Endothelial cell of umbilical vein (primary cell): ENCODE data around the gene SYK. TPM values are rescaled to one million over a fixed set of nuclear protein-coding genes. Genes with fewer than 3 reads are reported as not detected.

Experiments
- BruUV-seq: library from RNA; stranded (reverse); fragments of 400-500 nt; replicated peaks from 2 replicates; lab custom pipeline; 2021; lab: Mats Ljungman, UMichigan
- CTCF ChIA-PET: fragments of 300-600, 350-600 bp; sonication (Branson Sonifier 250); formaldehyde crosslinking; loops from one replicate; lab custom pipeline; 2021; ENCODE audit warnings: antibody characterized with exemption, inconsistent platforms; lab: Charles Lee
- POLR2A ChIA-PET: fragments of 300-600, 350-600 bp; sonication (Branson Sonifier 250); formaldehyde crosslinking; loops from one replicate; lab custom pipeline; 2021; ENCODE audit warnings: antibody characterized with exemption, inconsistent platforms; lab: Charles Lee
- DNase-seq: peaks from one replicate; pipeline ENCODE4 v3.0.0-alpha.2; 2011; ENCODE audit warnings: low read depth, low spot score
- FAIRE-seq: peaks from 2 replicates; lab custom pipeline; 2011; peaks lifted over from hg19 to GRCh38; lab: Jason Lieb, UNC
- H2AFZ ChIP-seq: 2 replicates; pipeline ENCODE4 v1.6.0; 2012; ENCODE audit warnings: low read depth, low read length, control low read depth, inconsistent platforms
- H3K27ac ChIP-seq: 2 replicates; pipeline ENCODE4 v1.5.1; 2011; ENCODE audit warnings: low read depth, mild to moderate bottlenecking, control low read depth, low read length, moderate library complexity; ENCODE audit not compliant: insufficient read depth
- H3K27me3 ChIP-seq, 2 experiments: 2 replicates each; pipeline versions ENCODE4 v1.6.0 to v1.6.1; 2011; ENCODE audit warnings: low read length in 2 of 2, mixed read lengths in 1 of 2; ENCODE audit not compliant: control insufficient read depth in 2 of 2, insufficient read depth in 2 of 2
- H3K36me3 ChIP-seq, 2 experiments: 2 replicates in 1 of 2; 3 replicates in 1 of 2; pipeline ENCODE4 v1.5.1; 2011; ENCODE audit warnings: low read length in 2 of 2, mild to moderate bottlenecking in 1 of 2, moderate library complexity in 1 of 2; ENCODE audit not compliant: control insufficient read depth in 2 of 2, insufficient read depth in 2 of 2; ENCODE audit errors: extremely low read depth in 1 of 2
- H3K4me1 ChIP-seq: 3 replicates; pipeline ENCODE4 v1.5.1; 2011; ENCODE audit warnings: mild to moderate bottlenecking, low read length; ENCODE audit not compliant: control insufficient read depth, insufficient read depth; ENCODE audit errors: extremely low read depth
- H3K4me2 ChIP-seq: 2 replicates; pipeline ENCODE4 v1.6.1; 2011; ENCODE audit warnings: low read length, control low read depth, mixed read lengths; ENCODE audit not compliant: insufficient read depth
- H3K4me3 ChIP-seq, 3 experiments: fragments of 200-600 bp in 1 of 3; sonication (generic), shearing (Covaris generic) in 1 of 3; replicated peaks in 1 of 3; 2 replicates each; pipeline ENCODE4 v1.5.1; 2011 to 2016; ENCODE audit warnings: control low read depth in 3 of 3, low read length in 3 of 3, mild to moderate bottlenecking in 2 of 3, inconsistent platforms in 1 of 3, low read depth in 1 of 3, moderate library complexity in 1 of 3; ENCODE audit not compliant: insufficient read depth in 1 of 3
- H3K79me2 ChIP-seq: 2 replicates; pipeline ENCODE4 v1.6.0; 2012; ENCODE audit warnings: low read length, inconsistent platforms; ENCODE audit not compliant: control insufficient read depth, insufficient read depth
- H3K9ac ChIP-seq: replicated peaks from 2 replicates; pipeline ENCODE3; 2011; ENCODE audit warnings: low read length, control low read depth; ENCODE audit not compliant: insufficient read depth; ENCODE audit errors: extremely low read depth
- H3K9me1 ChIP-seq: replicated peaks from 3 replicates; pipeline ENCODE4 v1.6.0; 2011; ENCODE audit warnings: mild to moderate bottlenecking, low read length; ENCODE audit not compliant: control insufficient read depth, insufficient read depth; ENCODE audit errors: extremely low read depth
- H3K9me3 ChIP-seq: replicated peaks from 2 replicates; pipeline ENCODE4 v1.5.1; 2012; ENCODE audit warnings: low read length, inconsistent platforms; ENCODE audit not compliant: control insufficient read depth, insufficient read depth
- H4K20me1 ChIP-seq: replicated peaks from 2 replicates; pipeline ENCODE3; 2011; ENCODE audit warnings: mild to moderate bottlenecking, low read length; ENCODE audit not compliant: control insufficient read depth, insufficient read depth; ENCODE audit errors: extremely low read depth
- EZH2 ChIP-seq: IDR thresholded peaks from 2 replicates; pipeline ENCODE4 v1.6.1; 2012; ENCODE audit warnings: borderline replicate concordance, low read depth, mild to moderate bottlenecking, moderate library complexity, low read length, inconsistent platforms; ENCODE audit not compliant: severe bottlenecking
- FOS ChIP-seq: IDR thresholded peaks from 2 replicates; pipeline ENCODE4 v1.6.1; 2011; ENCODE audit warnings: mild to moderate bottlenecking, low read length, moderate library complexity, borderline replicate concordance; ENCODE audit not compliant: insufficient read depth
- GATA2 ChIP-seq: IDR thresholded peaks from 2 replicates; pipeline ENCODE4 v1.7.0; 2011; ENCODE audit warnings: low read depth, mild to moderate bottlenecking, moderate library complexity, mixed read lengths, low read length; ENCODE audit not compliant: insufficient read length, insufficient read depth
- JUN ChIP-seq: IDR thresholded peaks from 2 replicates; pipeline ENCODE4 v1.6.1; 2011; ENCODE audit warnings: borderline replicate concordance, low read depth; ENCODE audit not compliant: insufficient read length, insufficient read depth
- MYC ChIP-seq: IDR thresholded peaks from one replicate; pipeline ENCODE4 v1.6.1; 2011; ENCODE audit warnings: mild to moderate bottlenecking, low read depth, low read length
- POLR2A ChIP-seq: IDR thresholded peaks from 2 replicates; pipeline ENCODE4 v1.6.1; 2012; ENCODE audit warnings: low read depth, mild to moderate bottlenecking, control low read depth, low read length
- POLR2AphosphoS5 ChIP-seq: IDR thresholded peaks from 2 replicates; pipeline ENCODE4 v1.6.1; 2012; ENCODE audit warnings: low read depth, mild to moderate bottlenecking, control low read depth, low read length, moderate library complexity; ENCODE audit not compliant: insufficient read depth
- dilution Hi-C: fragments of 300-500 bp; cut with MboI; formaldehyde crosslinking; loops from one replicate; pipeline ENCODE4 v1.15.0; 2019; ENCODE audit warnings: low sequenced_read_pairs; ENCODE audit not compliant: extremely low pct_ligation_motif_present
- intact Hi-C: fragments of 100-400 bp; cut with micrococcal nuclease; formaldehyde crosslinking; loops from one replicate; pipeline ENCODE4 v1.10.0; 2022
- polyA plus RNA-seq, 4 experiments: library from polyadenylated mRNA; depleted of rRNA in 3 of 4; stranded (reverse) in 3 of 4; unstranded in 1 of 4; fragments of >200 nt; gene quantifications; 2 replicates each; pipeline versions ENCODE4 v1.2.1 to v1.2.3, GENCODE V29; 2011 to 2012; ENCODE audit warnings: missing spikeins in 1 of 4
- total RNA-seq: library from RNA; stranded (reverse); gene quantifications from 2 replicates; pipeline ENCODE4 v1.2.3, GENCODE V29; 2021
- TF ChIP-seq, protein P1 (sequence below), 2 donors: IDR thresholded peaks; 1 replicate in 1 of 2; 2 replicates in 1 of 2; pipeline ENCODE4 v1.5.1; 2011; ENCODE audit warnings: low read length in 2 of 2, mild to moderate bottlenecking in 2 of 2, moderate library complexity in 2 of 2, control low read depth in 1 of 2, inconsistent platforms in 1 of 2, low read depth in 1 of 2; ENCODE audit not compliant: insufficient read depth in 1 of 2; ENCODE audit errors: extremely low read depth in 1 of 2
- TF ChIP-seq, protein P2 (sequence below): IDR thresholded peaks from 2 replicates; pipeline ENCODE4 v1.6.1; 2011; ENCODE audit not compliant: insufficient read depth, insufficient read length

Gene SYK
- total and polyA plus RNA-seq, 2 donors (not counting 3 experiments of a cell fraction or from before 2014, with no cell fraction given) = not detected

DNA sequence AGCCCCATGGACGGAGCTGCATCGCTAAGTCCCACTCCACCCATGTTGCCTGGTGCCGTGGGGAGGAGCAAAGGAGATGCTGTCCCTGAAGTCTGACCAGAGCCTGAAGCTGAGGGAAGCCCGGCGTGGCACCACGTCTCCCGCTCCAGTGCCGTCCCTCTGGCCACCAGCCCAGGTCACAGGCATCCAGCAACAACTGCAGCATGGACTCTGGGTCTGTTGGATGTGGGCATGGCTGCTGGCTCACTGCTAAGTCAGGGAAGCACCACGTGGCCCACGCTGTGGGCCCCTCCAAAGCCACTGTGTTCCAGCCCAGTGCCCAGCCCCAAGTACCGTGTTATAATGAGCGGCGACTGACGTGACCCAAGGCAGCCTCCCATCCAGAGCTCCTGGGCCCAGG, 112.6 kb downstream of the SYK start:
- ChIA-PET POLR2A (no interaction called here), CTCF (interaction anchor here (0.6 to 7.5 kb wide), 74 partner anchors 8 to 1336 kb away, joined by 3 to 187 read pairs (median 5); partner anchors contain the start of genes NFIL3 and ROR2)
- no peaks in the 10 kb centered on the region for H3K9me3 ChIP-seq
- peaks cover 0 to 1% of the 10 kb centered on the region in 2 experiments for H3K27me3 ChIP-seq
- no peak overlapping the region for H3K9ac ChIP-seq
- no peaks in the 10 kb centered on the region for H3K4me1 ChIP-seq
- H3K36me3 ChIP-seq = no peaks in the 10 kb centered on the region
- no peak overlapping the region for H2AFZ ChIP-seq
- H3K79me2 ChIP-seq = no peaks in the 10 kb centered on the region
- H3K27ac ChIP-seq = no peak overlapping the region
- BruUV-seq = no TSS peak
- H3K9me1 ChIP-seq = no peaks in the 10 kb centered on the region
- TF ChIP-seq EZH2 (no peak), FOS (no peak), POLR2A (no peak), POLR2AphosphoS5 (no peak), GATA2 (no peak), MYC (no peak), JUN (no peak)
- TF ChIP-seq, protein P1, sequence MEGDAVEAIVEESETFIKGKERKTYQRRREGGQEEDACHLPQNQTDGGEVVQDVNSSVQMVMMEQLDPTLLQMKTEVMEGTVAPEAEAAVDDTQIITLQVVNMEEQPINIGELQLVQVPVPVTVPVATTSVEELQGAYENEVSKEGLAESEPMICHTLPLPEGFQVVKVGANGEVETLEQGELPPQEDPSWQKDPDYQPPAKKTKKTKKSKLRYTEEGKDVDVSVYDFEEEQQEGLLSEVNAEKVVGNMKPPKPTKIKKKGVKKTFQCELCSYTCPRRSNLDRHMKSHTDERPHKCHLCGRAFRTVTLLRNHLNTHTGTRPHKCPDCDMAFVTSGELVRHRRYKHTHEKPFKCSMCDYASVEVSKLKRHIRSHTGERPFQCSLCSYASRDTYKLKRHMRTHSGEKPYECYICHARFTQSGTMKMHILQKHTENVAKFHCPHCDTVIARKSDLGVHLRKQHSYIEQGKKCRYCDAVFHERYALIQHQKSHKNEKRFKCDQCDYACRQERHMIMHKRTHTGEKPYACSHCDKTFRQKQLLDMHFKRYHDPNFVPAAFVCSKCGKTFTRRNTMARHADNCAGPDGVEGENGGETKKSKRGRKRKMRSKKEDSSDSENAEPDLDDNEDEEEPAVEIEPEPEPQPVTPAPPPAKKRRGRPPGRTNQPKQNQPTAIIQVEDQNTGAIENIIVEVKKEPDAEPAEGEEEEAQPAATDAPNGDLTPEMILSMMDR (IDR thresholded peaks at IDR 0.05; ENCODE audit: extremely low read depth in 1 of 2, insufficient read depth in 1 of 2, low read depth in 1 of 2, low read length in 2 of 2) = no peak
- TF ChIP-seq, protein P2, sequence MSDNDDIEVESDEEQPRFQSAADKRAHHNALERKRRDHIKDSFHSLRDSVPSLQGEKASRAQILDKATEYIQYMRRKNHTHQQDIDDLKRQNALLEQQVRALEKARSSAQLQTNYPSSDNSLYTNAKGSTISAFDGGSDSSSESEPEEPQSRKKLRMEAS = no peak
- H3K4me2 ChIP-seq = no peak overlapping the region
- intact Hi-C loops = loop anchor here (2.0 kb wide), 1 partner anchor 861 kb away; no protein-coding TSS in a partner anchor
- FAIRE-seq (no peak), DNase-seq (no peak)
- dilution Hi-C loops = no loop called here
- H4K20me1 ChIP-seq = no peaks in the 10 kb centered on the region
- H3K4me3 ChIP-seq = no peak overlapping the region
